Measurements from ENCODE around the gene BMP8B. TPM values are rescaled to one million over a fixed set of nuclear protein-coding genes. Genes with fewer than 3 reads are reported as not detected.

BMP8B gene
- total and polyA plus RNA-seq, 2 experiments from 2014 or later = not detected

DNA sequence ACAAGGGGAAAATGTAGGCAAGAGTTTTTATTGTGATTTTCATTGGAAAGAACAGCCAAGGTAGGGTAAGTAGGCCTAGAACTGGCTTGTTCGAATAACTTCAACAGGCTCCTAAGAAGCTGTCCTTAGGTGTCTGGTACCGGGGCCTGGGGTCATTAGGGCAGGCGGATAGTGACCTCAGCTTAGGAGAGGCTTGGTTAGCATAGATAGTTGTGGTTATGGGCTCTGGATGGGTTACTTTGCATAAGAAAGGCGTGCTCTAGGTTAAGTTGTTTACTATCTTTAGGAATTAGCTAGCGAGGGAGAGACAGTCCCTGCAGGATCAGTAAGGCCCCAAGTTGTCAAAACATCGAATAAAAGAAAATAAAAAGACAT is 76.7 kb downstream of the BMP8B start:
- no peak overlapping the region for H3K4me3 ChIP-seq

DNA sequence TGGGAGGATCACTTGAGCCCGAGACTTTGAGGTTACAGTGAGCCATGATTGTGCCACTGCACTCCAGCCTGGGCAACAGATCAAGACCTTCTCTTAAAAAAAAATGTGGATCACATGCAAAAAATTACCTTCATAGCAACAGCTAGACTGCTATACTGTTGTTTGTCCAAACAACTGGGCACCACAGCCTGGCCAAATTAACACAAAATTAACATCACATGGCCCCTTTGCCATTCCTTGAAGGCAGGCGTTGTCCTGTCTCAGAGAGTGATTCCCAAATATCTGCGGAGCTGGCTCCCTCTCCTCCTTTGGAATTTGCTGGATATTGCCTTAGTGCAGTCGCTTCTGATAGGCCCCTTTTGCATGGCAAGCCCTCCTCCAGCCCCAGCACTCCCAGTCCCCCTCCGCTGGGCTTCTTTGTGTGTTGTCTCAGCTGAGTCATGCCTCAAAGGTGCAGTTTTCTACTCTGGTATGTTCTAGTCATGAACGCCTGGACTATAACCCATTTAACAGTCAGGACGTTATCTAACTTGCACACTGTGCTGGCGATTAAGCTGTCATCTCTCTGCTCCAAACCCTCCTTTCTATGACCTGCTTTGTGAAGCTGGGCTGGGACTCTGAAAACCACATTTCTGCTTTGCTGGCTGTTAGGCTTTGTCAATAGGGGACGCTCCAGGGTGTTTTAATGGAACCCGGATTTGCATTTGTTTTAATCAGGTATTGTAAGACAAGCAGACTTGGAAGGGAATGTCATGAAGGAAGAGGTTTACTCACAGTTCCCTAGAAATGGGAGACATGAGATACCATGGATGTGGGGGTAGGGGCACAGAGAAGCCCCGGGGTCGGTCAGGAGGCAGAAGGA is 77.3 kb downstream of the BMP8B start:
- WGBS, 2 experiments (ENCODE audit: low coverage in 1 of 2, low lambda C conversion rate in 2 of 2, missing lambda C conversion rate in 2 of 2) = 31 to 32% methylated on average over 12 of the region's 12 CpGs
- DNase-seq = peak; percentile 40
- peaks cover 50% of the 10 kb centered on the region for H3K27me3 ChIP-seq (replicated peaks; ENCODE audit: insufficient read depth)

More for the DNA sequence above, 76.7 kb downstream of the BMP8B start:
- Histone ChIP-seq H3K9me2 (ENCODE audit: insufficient read depth) (no peaks in the 10 kb centered on the region), H3K27ac (no peak overlapping the region), H3K27me3 (replicated peaks; ENCODE audit: insufficient read depth) (peaks cover 53% of the 10 kb centered on the region), H3K9me3 (ENCODE audit: low read depth) (no peaks in the 10 kb centered on the region), H3K4me1 (ENCODE audit: insufficient read depth) (no peaks in the 10 kb centered on the region), H3K9ac (no peak overlapping the region), H2AFZ (no peak overlapping the region), H3K4me2 (ENCODE audit: unreplicated experiment) (no peak overlapping the region), H3K36me3 (ENCODE audit: low read depth) (no peaks in the 10 kb centered on the region), H3K79me2 (ENCODE audit: insufficient read depth) (no peaks in the 10 kb centered on the region), H3F3A (ENCODE audit: insufficient read depth) (no peaks in the 10 kb centered on the region), H4K20me1 (ENCODE audit: insufficient read depth) (no peaks in the 10 kb centered on the region)
- WGBS, 2 experiments (ENCODE audit: low coverage in 1 of 2, low lambda C conversion rate in 2 of 2, missing lambda C conversion rate in 2 of 2) = 65 to 69% methylated on average over 6 of the region's 6 CpGs
- TF ChIP-seq EZH2phosphoT487 (IDR thresholded peaks at IDR 0.05; ENCODE audit: insufficient read depth, low read depth) (no peak), EZH2 (IDR thresholded peaks at IDR 0.05; ENCODE audit: insufficient read depth, poor library complexity, severe bottlenecking) (no peak)
- DNase-seq = no peak
- in situ Hi-C loops (cut with MboI) = no loop called here

GRCh38 chr1:39707506-39707905 is 81.2 kb downstream of the BMP8B start:
- no peak for DNase-seq
- Histone ChIP-seq H3F3A (ENCODE audit: insufficient read depth) (no peaks in the 10 kb centered on the region), H3K4me2 (ENCODE audit: unreplicated experiment) (no peak overlapping the region), H3K9me3 (ENCODE audit: low read depth) (no peaks in the 10 kb centered on the region), H3K4me3 (no peak overlapping the region), H3K9ac (no peak overlapping the region), H3K79me2 (ENCODE audit: insufficient read depth) (no peaks in the 10 kb centered on the region), H2AFZ (no peak overlapping the region), H3K9me2 (ENCODE audit: insufficient read depth) (no peaks in the 10 kb centered on the region), H4K20me1 (ENCODE audit: insufficient read depth) (no peaks in the 10 kb centered on the region), H3K4me1 (ENCODE audit: insufficient read depth) (no peaks in the 10 kb centered on the region), H3K36me3 (ENCODE audit: low read depth) (no peaks in the 10 kb centered on the region), H3K27me3 (replicated peaks; ENCODE audit: insufficient read depth) (peaks cover 34% of the 10 kb centered on the region), H3K27ac (no peak overlapping the region)
- in situ Hi-C loops (cut with MboI) = no loop called here
- WGBS, 2 experiments (ENCODE audit: low coverage in 1 of 2, low lambda C conversion rate in 2 of 2, missing lambda C conversion rate in 2 of 2) = 94% methylated on average over 4 of the region's 4 CpGs
- TF ChIP-seq EZH2 (IDR thresholded peaks at IDR 0.05; ENCODE audit: insufficient read depth, poor library complexity, severe bottlenecking) (no peak), EZH2phosphoT487 (IDR thresholded peaks at IDR 0.05; ENCODE audit: insufficient read depth, low read depth) (no peak)

More for the DNA sequence above, 77.3 kb downstream of the BMP8B start:
- Histone ChIP-seq H3K27ac (no peak overlapping the region), H3K4me1 (ENCODE audit: insufficient read depth) (no peaks in the 10 kb centered on the region), H2AFZ (no peak overlapping the region), H3K4me3 (no peak overlapping the region), H3K4me2 (ENCODE audit: unreplicated experiment) (no peak overlapping the region), H3F3A (ENCODE audit: insufficient read depth) (no peaks in the 10 kb centered on the region), H3K9me2 (ENCODE audit: insufficient read depth) (no peaks in the 10 kb centered on the region), H4K20me1 (ENCODE audit: insufficient read depth) (no peaks in the 10 kb centered on the region), H3K9me3 (ENCODE audit: low read depth) (no peaks in the 10 kb centered on the region), H3K79me2 (ENCODE audit: insufficient read depth) (no peaks in the 10 kb centered on the region), H3K36me3 (ENCODE audit: low read depth) (no peaks in the 10 kb centered on the region), H3K9ac (no peak overlapping the region)
- no peak for TF ChIP-seq EZH2phosphoT487 (IDR thresholded peaks at IDR 0.05; ENCODE audit: insufficient read depth, low read depth)
- no peak for TF ChIP-seq EZH2 (IDR thresholded peaks at IDR 0.05; ENCODE audit: insufficient read depth, poor library complexity, severe bottlenecking)
- in situ Hi-C loops (cut with MboI) = no loop called here

Small RNA genes lying within 50 kb of the gene (small RNA-seq; reads per million reads assigned to genes)
- not detected for gene AL033527.1 (ENCODE audit: low read depth, low replicate concordance)
- not detected for gene RNU7-121P (ENCODE audit: low read depth, low replicate concordance)

Other genes starting within 250 kb of the BMP8B start
- gene PABPC4, start 212.1 kb downstream of the BMP8B start, total RNA-seq (2014; rRNA removed; shearing (Covaris generic)) = 102 and 117 TPM in 2 replicates
- gene PABPC4, start 212.1 kb downstream of the BMP8B start, polyA plus RNA-seq (2016; fragmentation: Nextera tagmentation; extraction: Ambion mirVana) = 92.9 and 94.8 TPM in 2 replicates
- gene HEYL, start 149.2 kb downstream of the BMP8B start, total RNA-seq (2014; rRNA removed; shearing (Covaris generic)) = not detected in 2 replicates
- not detected in 2 replicates for gene HEYL, start 149.2 kb downstream of the BMP8B start, polyA plus RNA-seq (2016; fragmentation: Nextera tagmentation; extraction: Ambion mirVana)
- gene NT5C1A, start 116.8 kb downstream of the BMP8B start, total RNA-seq (2014; rRNA removed; shearing (Covaris generic)) = not detected in 2 replicates
- gene NT5C1A, start 116.8 kb downstream of the BMP8B start, polyA plus RNA-seq (2016; fragmentation: Nextera tagmentation; extraction: Ambion mirVana) = not detected in 2 replicates
- gene HPCAL4, start 97.4 kb downstream of the BMP8B start, total RNA-seq (2014; rRNA removed; shearing (Covaris generic)) = not detected in 2 replicates
- gene HPCAL4, start 97.4 kb downstream of the BMP8B start, polyA plus RNA-seq (2016; fragmentation: Nextera tagmentation; extraction: Ambion mirVana) = not detected in 2 replicates
- gene PPIE, start 50.0 kb downstream of the BMP8B start, total RNA-seq (2014; rRNA removed; shearing (Covaris generic)) = 19.9 and 35.3 TPM in 2 replicates
- 63.4 and 68.0 TPM in 2 replicates for gene PPIE, start 50.0 kb downstream of the BMP8B start, polyA plus RNA-seq (2016; fragmentation: Nextera tagmentation; extraction: Ambion mirVana)
- gene OXCT2, start 17.5 kb downstream of the BMP8B start, total RNA-seq (2014; rRNA removed; shearing (Covaris generic)) = 0.89 and 3.5 TPM in 2 replicates
- gene OXCT2, start 17.5 kb downstream of the BMP8B start, polyA plus RNA-seq (2016; fragmentation: Nextera tagmentation; extraction: Ambion mirVana) = 0.37 and 0.69 TPM in 2 replicates
- gene TRIT1, start 94.6 kb upstream of the BMP8B start, total RNA-seq (2014; rRNA removed; shearing (Covaris generic)) = 17.1 and 25.8 TPM in 2 replicates
- gene TRIT1, start 94.6 kb upstream of the BMP8B start, polyA plus RNA-seq (2016; fragmentation: Nextera tagmentation; extraction: Ambion mirVana) = 16.2 and 16.9 TPM in 2 replicates
- 0.32 TPM in 1 of 2 replicates, not detected in the other for gene MYCL, start 113.1 kb upstream of the BMP8B start, total RNA-seq (2014; rRNA removed; shearing (Covaris generic))
- 0.34 TPM in 1 of 2 replicates, not detected in the other for gene MYCL, start 113.1 kb upstream of the BMP8B start, polyA plus RNA-seq (2016; fragmentation: Nextera tagmentation; extraction: Ambion mirVana)
- 4.6 and 9.4 TPM in 2 replicates for gene MFSD2A, start 166.3 kb upstream of the BMP8B start, total RNA-seq (2014; rRNA removed; shearing (Covaris generic))
- gene MFSD2A, start 166.3 kb upstream of the BMP8B start, polyA plus RNA-seq (2016; fragmentation: Nextera tagmentation; extraction: Ambion mirVana) = 4.2 and 5.4 TPM in 2 replicates

Measured in GM23248 (cell line).